GM21737 (cell line): ENCODE results near the gene TTC32.
"Not testable (repeated sequence)": the region's sequence is repeated elsewhere in the genome, so short reads cannot be mapped to it uniquely, and the experiment has no call there.

Experiments used
- ATAC-seq: cut with Tn5 transposase; IDR thresholded peaks from one replicate; pipeline ENCODE4 v1.9.1; 2021; ENCODE audit warnings: mild to moderate bottlenecking, moderate library complexity; ENCODE audit not compliant: unreplicated experiment

Gene TTC32

DNA sequence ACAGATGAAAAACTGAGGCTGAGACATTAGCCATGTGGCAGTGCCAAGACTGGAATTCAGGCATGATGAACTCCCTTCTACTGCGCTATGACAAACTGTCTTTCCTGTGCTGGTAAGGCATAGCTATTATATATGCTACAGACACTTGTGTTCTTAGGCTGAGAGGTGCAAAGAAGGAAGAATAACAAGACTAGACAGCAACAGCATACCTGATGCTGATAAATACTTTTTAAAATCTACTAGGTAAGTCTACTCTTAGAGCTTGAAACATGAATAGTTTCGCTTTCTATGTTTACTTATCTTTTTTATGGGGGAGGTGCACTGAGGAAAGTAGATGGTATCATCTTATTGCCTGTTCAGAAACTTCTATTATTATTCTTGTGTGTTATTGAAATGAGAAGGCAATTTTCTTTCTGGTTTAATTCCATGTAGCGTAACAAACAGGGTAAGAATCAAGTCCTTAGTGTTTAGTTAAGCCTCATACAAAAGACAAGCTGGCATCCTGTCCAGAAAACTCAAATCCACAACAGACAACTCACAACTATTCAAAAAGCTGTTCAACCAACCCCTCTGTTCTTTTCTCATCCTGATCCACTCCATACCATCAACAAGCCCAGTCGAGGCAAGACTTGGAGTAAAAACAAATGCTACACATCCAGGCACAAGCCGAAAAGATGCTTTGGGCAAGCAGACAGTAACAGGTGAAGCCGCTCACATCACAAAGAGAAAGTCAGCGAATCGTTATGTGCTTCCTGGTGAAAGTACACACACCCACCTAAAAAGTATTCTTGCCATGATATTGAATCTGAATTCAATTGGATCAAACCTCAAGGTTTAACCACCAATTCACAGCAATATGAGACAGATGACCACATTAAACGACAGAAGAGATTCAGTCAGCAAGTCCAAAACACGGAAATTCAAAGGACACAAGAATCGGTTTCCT, 1.5 kb downstream of the TTC32 start:
- ATAC-seq = no peak

DNA sequence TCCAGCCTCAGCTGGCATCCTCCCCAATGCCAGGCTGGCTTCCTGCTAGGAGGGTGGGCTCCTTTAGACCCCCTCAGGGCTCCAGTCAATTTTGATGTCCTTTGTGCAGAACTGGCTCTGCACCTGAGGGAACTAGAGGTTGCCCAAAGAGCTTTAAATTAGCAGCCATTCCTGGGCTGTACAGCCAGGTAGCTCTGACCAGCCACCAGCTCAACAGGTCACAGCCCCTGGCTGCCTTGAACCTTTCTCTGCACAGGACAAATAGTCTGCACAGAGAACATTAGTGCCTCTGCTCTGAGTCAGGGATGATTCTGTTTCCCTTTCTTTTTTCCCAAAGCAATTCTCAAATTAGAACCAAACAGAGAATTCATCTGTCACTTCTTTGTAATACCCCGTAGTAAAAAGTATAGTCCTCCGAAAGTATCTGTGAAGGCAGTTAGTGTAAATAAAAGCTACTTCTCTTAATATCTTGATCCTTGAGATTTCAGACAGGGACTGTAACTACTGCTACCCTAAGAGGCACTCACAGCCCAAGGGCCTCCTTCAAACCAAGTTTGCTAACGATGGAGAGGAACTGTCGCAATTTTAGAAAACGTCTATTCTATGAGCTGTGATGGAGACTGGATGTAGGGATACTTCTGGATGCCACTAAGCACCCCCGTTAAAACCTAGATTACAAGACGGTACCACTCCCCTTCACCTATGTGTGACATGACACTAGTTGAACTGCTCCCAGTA, 3.0 kb downstream of the TTC32 start:
- ATAC-seq = no peak

DNA sequence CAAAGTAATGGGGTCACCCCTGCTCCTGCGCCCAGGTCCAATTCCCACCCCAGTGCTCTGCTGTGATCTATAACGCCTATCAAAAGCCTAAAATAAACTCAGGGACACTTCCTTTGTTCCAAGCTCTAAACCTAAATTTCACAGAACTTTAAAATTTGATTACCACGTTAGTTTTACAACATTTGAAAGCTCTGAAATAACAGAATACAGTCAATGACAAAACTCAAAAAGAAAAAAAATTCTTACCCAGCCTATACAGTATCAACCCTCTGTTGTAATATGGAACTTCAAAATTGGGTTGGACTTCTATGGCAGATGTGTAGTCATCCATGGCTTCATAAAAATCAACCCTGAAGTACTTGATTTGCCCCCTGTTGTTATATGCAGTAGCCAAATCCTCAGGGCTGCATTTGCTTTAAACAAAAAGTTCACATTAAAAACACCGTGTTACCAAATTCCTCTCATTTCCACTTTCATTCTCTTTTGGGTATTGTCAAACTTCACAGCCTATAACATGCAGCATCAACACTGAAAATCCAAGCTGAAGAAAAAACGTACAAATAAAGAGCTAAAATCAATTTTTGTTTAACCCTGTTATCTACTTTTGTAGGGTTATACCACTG, 4.0 kb downstream of the TTC32 start:
- no peak for ATAC-seq

DNA sequence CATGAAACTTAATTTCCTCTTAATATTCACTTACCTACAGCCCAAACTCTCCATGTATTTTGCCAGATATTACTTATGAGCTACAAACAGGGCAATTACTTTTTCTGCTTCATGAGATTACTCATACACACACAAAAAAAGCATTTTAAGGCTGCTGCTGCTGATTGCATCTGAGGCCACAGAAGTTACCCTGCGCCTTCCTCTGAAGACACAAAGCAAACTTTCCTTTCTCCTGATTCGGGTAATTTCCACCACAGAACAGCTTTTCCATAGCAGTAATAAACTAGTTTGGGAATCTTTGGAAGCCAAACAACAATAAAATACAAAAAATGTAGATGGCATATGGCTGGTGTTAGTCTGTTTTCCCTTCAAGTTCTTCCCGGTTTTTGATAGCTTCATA, 6.2 kb downstream of the TTC32 start:
- no peak for ATAC-seq

DNA sequence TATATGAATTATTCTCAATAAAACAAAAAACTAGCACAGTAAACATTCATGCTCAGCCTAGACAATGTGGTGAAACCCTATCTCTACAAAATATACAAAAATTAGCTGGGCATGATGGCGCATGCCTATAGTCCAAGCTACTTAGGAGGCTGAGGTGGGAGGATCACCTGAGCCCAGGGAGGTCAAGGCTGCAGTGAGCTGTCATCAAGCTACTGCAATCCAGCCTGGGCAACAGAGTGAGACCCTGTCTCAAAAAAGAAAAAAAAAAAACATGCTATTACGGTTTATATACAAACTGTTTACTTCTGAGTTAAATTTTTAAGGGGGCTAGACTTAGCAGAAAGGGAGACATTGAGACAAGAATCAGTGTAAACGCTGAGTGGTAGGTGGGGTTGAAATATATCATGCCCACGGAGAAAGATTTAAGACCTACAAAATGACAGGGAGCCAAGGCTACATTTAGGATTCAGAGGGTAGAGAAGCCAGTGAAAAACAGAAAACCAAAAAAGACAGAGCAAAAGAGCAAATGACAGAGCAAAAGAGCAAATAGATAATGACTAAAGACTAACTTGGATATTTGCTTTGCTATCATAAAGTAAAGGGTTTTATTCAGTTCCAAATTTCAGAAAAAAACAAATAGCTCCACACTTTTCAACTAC, 7.5 kb downstream of the TTC32 start:
- peak; percentile 11 for ATAC-seq

DNA sequence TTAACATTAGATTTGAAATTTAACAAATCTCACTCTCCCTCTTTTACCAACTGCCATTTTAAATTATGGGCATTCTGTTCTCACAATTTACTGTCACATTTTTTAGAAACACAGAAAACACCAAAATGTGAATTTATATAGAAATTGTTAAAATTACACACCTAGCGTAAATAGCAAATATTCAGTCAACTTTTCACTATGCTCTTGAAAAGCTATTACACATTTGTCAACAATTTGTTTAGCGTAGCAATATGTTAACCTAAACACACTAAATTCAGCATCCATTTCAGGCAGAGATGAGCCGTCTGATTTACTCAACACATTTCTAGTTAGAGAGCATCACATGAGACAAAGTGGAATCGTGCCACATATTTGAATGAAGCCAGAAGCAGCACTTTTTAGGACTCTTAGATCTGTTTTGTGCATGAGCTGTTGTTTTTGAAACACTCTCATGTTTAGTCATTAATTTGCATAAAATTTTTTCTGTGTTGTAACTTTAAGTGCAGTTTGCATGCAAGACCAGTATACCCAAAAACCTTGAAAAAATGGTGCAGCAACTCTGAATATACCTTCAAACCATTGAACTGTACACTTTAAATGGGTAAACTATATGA, 8.2 kb downstream of the TTC32 start:
- ATAC-seq = peak; percentile 73

DNA sequence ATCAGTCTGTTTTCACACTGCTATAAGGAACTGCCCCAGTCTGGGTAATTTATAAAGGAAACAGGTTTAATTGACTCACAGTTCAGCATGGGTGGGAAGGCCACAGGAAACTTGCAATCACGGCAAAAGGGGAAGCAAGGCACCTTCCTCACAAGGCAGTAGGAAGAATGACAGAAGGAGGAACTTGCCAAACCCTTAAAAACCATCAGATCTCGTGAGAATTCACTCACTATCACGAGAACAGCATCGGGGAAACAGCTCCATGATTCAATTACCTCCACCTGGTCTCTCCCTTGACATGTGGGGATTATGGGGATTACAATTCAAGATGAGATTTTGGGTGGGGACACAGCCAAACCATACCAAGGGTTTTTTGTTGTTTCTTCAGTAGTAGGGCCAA, 9.8 kb downstream of the TTC32 start:
- ATAC-seq = not testable (repeated sequence)

DNA sequence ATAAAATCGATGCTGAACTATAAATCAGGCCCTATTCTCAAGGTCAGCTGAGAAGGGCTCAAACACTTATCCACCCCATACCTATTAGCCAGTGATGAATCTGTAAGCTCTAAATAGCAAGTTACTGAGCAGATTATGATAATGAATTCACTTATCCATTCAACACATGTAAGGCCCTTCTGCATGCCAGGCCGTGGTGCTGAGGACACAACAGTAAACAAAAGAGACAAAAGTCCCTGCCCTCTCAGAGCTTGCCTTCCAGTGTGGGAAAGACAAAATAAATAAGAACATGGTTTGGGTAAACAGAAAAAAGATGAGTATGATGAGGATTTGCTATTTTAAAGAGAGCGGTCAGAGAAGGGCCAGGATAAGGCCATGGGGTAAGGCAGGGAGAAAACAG, 11.7 kb downstream of the TTC32 start:
- no peak for ATAC-seq

DNA sequence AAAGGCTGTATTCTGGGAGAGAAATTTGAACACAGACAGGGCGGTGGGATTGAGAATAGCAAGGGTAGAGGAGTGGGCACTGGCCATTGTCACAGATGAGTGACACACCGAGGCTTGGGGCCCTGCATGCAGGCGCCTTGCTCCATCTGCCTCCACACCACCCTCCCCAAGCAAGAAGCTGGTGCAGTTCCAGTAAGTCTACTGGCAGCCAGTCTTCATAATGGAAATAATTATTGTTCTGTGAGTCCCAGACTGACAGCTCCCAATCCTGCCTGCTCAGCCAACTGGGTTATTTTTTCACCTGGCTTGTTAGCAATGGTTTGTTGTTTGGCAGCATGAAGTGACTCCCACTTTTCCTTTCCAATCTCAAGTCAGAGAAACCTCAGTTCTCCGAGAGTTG, 13.0 kb downstream of the TTC32 start:
- no peak for ATAC-seq

DNA sequence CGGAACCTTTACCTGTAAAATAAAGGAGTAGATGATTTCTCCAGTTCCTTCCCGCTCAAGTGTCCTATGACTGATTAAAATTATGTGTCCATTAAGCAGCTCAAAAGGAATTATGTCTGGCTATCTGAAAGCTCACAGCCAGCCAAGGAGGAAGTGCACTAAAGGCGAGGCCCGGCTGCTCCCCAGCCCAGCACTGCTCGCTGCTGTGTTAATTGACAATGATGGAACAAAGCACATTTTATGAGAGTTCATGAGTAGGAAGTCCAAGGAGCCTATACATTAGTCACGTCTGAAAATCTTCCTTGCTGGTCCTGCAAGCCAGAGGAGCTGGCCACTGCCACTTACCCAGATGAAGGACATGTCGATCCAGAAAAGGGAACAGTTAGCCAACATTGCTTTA, 14.3 kb downstream of the TTC32 start:
- no peak for ATAC-seq

DNA sequence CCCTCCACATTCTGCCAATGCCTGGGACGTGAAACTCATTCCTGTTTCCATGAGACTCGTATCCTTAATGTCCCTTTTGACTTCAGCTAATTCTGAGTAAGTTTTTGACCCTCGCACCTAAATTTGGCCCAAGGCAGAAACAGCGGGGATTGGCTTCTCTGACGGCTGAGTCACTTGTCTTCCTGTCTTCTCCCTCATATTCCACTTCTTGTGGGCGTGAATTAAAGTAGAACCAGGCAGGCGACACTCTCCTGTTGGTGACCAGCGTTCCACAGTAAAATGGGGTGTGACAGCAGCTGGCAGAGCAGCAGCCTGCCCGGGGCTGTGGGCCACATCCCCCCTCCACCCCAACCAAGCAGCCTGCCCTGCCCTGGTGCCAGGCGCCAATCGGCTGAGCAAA, 15.5 kb downstream of the TTC32 start:
- ATAC-seq = no peak

DNA sequence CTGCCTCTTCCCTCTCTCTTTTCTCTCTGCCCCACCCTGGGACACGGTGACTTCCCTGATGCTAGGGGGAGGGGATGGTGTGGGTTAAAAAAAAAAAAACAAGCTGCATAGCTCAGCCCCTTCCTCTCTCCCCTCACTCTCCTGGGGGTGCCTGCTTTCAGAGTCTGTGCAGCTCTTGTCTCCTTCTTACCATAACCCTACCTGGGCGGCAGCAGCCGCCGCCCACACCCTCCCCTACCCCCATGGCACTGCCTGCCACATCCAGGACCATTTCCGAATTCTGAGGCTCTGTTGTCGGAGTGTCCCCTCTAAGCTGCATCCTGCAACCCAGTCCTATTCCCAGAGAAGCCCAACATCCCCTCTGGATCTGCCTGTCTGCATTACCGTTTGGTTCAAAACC, 16.0 kb downstream of the TTC32 start:
- no peak for ATAC-seq

DNA sequence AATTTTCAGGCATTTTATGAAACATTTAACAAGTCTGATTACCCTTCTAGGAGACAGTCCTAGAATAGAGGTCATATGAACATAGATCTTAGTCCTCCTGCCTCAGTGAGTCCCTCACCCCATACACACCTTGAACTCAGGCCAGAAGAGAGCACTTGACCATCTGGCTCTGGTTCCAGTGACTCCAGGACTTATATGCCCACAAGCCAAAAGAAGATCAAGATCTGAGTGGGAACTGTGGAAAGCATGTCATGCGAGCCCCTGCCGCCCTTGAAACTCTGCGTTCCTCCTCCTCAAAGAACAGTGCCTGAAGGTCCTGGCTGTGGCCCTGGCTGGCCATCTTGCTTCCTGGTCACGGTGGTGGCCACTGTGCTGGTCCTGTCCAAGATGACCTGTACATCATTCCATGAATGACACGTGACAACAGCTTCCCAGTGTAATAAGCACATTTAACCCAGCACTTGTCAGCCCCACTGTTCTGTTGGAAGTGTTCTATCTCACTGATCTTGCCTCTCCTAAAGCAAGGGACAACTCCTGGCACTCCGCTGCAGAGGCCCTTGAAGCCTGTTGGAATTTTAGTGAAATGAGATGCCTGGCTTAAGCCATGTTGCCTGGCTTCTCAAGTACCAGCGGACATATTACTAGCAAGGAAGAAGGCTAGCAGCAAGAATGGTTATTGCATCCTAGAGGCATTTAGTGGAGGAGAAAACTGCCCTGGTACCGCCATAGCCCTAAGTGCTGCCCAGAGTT, 17.6 kb downstream of the TTC32 start:
- ATAC-seq = no peak

DNA sequence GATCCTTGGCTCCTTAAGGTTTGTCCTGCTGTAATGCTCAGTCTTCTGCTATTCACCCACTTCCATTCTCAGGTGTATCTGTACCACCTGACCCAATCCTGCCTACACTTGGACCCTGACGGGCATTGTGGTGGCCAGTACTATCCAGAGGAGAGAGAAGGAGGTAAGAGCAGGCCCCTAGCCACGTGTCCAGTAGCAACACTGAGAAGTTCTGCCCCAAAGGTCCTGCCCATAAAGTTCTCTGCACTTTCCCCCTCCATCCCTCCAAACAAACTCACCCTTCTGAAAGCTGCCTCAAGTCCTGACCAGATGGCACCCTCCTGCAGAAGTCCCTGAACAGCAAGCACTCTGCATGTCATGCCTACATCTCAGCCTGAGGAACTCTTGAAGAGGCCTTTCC, 18.3 kb downstream of the TTC32 start:
- no peak for ATAC-seq

DNA sequence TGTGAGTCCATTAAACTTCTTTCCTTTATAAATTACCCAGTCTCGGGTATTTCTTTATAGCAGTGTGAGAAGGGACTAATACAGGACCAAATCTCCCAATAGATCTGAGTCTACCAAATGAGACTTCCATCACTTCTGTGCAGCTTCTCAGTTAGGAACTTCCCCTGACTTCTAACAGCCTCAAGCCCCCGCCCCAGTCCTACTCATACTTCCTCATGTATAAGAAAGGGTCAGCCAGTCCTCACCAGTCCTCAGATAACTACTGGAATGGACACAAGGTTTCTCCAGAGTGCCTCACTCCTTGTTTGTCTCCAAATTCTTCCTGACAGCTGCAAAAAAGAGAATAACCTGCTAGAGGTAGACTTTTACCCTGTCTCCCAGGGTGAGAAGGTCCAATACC, 19.5 kb downstream of the TTC32 start:
- ATAC-seq = no peak

DNA sequence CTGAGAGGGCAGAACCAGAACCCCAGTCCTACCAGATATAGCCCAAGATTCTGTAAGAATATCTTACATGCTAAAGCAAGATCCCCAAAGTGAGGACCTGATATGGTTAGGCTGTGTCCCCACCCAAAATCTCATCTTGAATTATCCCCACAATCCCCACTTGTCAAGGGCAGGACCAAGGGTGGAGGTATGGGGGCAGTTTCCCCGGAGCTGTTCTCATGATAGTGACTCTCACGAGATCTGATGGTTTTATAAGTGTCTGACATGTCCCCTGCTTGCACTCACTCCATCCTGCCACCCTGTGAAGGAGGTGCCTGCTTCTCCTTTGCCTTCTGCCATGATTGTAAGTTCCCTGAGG, 19.9 kb downstream of the TTC32 start:
- no peak for ATAC-seq

DNA sequence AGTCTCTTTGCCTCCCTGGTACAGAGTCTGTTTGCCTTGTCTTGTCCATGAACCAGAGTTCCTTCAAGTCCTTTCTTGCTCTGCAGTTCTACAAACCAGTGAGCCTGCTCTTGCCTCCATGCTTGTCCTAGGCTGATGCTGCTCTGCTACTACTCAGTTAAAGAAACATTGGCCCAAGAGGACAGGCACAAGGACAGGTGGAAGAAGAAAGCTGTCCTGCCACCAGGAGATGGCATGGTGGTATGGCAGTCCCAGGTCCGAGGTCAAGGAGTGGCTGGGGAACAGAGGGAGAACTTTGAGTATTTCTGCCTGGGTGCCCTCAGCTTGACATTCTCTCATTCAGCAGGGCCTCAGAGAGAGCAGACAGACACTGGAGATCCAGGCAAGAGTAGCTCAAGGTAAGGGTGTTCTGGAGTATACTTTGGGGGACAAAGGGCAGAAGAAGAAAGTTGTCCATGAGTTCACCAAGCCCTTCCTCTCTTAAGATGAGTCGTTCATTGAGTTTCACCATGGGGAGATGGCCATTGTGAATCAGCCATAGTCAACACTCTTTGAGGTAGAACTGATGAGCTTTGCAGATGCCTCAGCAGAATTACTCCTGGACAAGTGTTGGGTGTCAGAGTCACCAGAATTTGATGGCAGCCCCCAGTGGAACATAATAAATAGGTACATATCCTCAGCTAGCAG, 20.4 kb downstream of the TTC32 start:
- ATAC-seq = no peak

DNA sequence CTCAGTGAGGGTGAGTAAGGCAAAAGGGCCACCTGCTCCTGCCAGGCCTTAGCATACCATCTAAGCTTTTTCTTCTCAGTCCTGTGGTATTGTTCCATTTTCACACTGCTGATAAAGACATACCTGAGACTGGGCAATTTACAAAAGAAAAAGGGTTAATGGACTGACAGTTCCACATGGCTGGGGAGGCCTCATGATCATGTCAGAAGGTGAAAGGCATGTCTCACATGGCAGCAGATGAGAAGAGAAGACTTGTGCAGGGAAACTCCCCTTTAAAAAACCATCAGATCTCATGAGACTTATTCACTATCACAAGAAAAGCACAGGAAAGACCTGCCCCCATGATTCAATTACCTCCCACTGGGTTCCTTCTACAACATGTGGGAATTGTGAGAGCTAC, 21.6 kb downstream of the TTC32 start:
- not testable (repeated sequence) for ATAC-seq

DNA sequence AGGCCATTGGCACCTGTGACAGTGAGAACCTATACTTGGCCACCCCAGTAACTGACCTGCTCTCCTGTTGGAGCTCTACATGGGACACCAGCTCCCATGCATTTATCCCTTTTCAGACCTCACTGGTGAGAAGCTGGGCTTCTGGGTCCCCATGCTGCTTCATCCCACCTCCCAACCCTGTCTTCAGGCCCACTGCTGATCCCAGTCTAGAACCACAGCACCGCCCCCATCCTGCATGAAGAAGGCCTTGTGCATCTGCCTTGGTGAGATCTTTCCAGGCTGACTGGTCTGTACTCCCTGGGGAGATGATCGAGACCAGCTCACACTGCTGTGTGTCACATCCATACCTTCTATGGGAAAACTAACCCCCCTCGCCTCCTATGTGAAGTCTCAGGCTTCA, 22.7 kb downstream of the TTC32 start:
- ATAC-seq = no peak
